GM18499 (cell line): Measurements from ENCODE around the gene SCN5A.

ENCODE experiments used
- ATAC-seq: cut with Tn5 transposase; IDR thresholded peaks from one replicate; pipeline ENCODE4 v1.9.1; 2021; ENCODE audit warnings: moderate number of reproducible peaks; ENCODE audit not compliant: insufficient read depth, unreplicated experiment

Gene SCN5A

GRCh38 chr3:38627956-38628355, 21.5 kb downstream of the SCN5A start:
- no peak for ATAC-seq

GRCh38 chr3:38626171-38626570, 23.3 kb downstream of the SCN5A start:
- no peak for ATAC-seq

GRCh38 chr3:38623539-38623938, 25.9 kb downstream of the SCN5A start:
- ATAC-seq = no peak

DNA sequence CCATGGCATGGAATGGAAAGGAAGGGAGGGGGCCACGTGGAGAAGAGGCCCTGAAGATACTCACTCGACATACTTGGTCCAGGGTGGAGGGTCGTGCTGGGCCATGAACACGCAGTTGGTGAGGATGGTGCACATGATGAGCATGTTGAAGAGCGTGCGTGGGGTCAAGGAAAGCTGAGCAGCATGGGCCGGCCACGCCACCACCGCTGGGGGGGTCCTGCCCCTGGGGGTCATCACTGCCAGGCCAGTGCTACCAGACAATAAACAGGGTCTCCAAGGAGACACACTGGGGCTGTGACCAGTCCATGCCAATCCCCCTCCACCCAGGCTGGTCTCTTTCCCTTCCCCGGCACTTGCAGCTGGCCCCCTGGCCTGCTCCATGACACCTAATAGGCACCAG, 27.2 kb downstream of the SCN5A start:
- no peak for ATAC-seq

DNA sequence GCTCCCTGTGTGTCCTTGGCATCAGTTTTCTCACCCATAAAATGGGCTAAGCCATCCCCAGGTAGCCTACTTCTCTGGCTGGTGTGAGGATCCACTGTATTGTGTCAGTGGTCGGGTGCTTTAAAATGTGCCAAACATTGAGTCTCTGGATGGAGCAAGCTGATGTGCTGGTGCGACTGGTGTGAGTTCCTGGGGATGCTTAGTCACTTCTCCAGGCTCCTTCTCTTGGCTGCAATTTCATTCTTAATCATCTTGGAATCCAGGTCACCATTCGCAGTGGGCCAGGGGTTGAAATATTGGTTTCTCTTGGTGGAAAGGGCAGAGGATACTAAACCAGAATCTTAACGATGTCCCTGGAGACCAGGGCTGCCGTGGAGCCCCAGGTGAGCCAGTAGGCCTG, 29.3 kb downstream of the SCN5A start:
- ATAC-seq = no peak

DNA sequence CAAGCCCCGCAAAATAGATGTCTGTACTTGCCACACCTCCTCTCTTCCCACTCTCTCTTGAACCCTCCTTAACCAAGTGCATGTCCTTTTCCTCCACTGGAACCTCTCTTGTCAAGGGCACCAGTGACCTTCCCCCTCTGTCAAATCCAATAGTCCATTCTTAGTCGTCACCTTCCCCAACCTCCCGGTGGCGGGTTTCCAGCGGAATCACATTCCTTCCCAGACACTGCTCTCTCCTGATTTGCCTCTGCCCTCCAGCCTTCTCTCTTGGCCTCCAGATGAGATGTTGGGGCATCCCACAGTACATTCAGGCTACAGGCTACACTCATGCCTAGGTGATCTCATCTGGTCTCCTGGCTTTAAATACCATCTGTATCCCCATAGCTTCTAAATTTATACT, 31.1 kb downstream of the SCN5A start:
- ATAC-seq = no peak

GRCh38 chr3:38617586-38617985, 31.9 kb downstream of the SCN5A start:
- no peak for ATAC-seq

- ATAC-seq = no peak
Measured at GRCh38 chr3:38617137-38617536, 32.4 kb downstream of the SCN5A start.

GRCh38 chr3:38616658-38617057, 32.8 kb downstream of the SCN5A start:
- ATAC-seq = no peak

GRCh38 chr3:38616111-38616510, 33.4 kb downstream of the SCN5A start:
- ATAC-seq = no peak

DNA sequence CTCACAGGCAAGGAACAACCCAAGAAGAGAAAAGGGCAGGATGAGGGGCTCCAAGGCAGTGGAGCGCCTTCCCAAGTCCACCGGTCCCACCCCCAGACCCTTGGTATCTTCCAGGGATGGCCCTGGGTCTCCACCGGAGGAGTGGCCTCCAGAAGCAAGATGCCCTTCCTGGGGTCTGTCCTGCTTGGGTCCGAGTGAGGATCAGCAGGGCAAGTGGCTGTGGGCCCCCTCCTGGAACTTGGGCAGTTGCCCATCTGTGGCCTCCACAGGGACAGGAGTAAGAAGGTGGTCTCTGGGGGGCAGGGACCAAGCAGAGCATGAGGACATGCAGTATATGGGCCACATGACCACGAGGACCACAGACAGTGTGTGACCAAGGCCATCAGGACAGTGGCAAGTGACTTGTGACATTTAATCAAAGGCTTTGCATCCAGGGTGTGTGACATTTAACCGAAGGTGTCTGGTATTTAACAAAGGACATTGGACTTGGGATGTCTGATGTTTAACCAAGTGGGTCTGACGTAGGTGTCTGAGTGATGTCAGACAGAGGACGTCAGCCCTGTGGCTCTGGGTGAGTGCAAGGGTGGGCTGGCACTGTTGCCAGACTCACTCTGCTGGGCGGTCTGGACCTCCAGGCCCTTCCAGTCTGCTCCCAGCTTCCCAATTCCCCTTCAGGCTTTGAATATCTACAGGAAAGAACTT, 34.7 kb downstream of the SCN5A start:
- ATAC-seq = no peak

GRCh38 chr3:38614091-38614490, 35.4 kb downstream of the SCN5A start:
- ATAC-seq = no peak

GRCh38 chr3:38613426-38613825, 36.1 kb downstream of the SCN5A start:
- no peak for ATAC-seq

DNA sequence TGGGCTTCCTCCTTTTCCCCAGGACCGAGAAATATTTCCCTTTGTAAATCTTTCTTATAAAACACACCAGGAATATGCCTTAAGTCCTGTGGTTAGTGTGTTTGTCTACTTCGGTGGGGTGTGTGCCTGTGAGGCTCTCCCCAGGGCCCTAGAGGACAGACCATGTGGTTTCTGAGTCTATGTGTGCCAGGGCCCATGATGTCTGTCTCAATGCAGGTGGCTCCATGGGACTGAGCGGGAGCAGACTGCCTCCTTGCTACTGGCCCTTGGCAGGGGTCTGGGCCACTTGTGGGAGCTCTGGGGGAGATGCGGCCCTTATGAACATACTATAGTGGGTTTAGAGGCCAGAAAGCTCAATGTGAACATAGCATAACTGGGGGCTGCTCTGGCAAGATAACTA, 37.6 kb downstream of the SCN5A start:
- ATAC-seq = no peak

GRCh38 chr3:38610934-38611333, 38.6 kb downstream of the SCN5A start:
- no peak for ATAC-seq

GRCh38 chr3:38610436-38610835, 39.1 kb downstream of the SCN5A start:
- no peak for ATAC-seq

DNA sequence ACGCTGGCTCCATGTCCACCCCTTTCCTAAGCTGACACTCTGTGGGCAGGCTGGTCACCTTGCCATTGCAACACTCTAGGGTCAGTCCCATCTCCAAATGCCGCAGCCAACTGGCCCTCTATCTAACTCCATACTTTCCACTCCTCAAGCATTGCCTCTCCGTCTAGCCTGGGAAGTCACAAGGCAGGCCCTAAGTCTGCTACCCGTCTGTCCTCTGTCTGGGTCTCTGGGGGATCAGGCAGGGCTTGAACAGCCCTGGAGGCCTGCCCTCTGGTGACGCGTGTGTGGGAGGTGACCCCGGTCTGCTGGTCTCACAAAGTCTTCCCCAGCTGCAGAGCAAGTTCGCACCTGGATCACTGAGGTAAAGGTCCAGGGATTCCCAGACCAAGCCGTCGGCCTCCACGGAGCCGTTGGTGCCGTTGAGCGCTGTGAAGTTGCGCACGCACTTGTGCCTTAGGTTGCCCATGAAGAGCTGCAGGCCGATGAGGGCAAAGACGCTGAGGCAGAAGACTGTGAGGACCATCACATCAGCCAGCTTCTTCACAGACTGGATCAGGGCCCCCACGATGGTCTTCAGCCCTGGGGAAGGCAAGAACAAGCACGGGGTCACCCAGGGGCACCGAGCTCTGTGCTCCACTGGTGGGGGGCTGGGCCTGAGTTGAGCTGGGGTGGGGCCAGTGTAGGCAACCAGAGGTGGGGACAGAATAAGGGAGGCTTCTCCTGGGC, 39.9 kb downstream of the SCN5A start:
- ATAC-seq = no peak

GRCh38 chr3:38608961-38609360, 40.5 kb downstream of the SCN5A start:
- ATAC-seq = no peak

GRCh38 chr3:38608086-38608775, 41.3 kb downstream of the SCN5A start:
- no peak for ATAC-seq

GRCh38 chr3:38606561-38606960, 42.9 kb downstream of the SCN5A start:
- ATAC-seq = no peak

- no peak for ATAC-seq
Measured at GRCh38 chr3:38605981-38606380, 43.5 kb downstream of the SCN5A start.
